Activated T-cell treated with anti-CD3 and anti-CD28 coated beads, Interleukin-2, amount 50 U/mL, for 48 hours (primary cell): ENCODE results near the gene TTC39A.

Source experiments
- DNase-seq, 2 experiments: peaks; one replicate each; pipeline ENCODE4 v3.0.0-alpha.2; 2020

TTC39A gene

DNA sequence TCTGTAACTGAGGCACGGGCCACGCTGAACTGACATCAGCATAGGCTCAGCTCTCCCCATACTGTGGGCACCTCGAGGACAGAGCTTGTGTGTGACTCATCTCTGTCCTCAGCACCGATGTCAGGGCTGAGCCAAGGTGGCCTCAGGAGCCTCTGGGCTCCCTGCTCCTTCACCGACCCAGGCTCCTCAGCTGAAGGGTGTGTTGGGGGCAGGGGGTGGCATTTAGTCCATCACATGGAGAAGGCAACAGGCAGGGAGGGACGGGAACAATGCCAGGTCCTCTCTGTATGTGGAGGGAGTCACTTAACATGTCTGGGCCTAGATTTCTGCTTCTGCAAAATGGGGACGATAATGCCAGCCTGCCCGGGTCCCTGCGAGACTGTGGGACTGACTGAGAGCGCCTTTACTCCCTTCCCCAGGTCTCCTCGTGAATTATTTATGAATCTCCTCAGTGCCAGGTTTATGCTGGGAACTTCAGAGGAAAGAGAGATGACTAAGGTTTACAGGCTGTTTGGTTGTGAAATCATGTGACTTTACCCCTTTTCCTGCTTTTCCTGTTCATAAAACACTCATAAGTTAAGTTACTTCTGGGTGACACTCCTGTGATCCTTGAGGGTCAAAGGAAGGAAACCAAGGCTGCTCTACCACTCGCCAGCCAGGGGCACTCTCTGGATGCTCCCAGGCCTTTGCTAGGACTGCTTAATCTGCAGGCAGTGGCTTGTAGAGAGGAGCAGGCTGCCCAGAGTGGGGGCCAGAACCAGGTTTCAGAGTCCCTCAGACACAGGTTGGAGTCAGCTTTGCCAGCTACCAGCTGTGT lies 16.2 kb downstream of the TTC39A start:
- no peak for DNase-seq

DNA sequence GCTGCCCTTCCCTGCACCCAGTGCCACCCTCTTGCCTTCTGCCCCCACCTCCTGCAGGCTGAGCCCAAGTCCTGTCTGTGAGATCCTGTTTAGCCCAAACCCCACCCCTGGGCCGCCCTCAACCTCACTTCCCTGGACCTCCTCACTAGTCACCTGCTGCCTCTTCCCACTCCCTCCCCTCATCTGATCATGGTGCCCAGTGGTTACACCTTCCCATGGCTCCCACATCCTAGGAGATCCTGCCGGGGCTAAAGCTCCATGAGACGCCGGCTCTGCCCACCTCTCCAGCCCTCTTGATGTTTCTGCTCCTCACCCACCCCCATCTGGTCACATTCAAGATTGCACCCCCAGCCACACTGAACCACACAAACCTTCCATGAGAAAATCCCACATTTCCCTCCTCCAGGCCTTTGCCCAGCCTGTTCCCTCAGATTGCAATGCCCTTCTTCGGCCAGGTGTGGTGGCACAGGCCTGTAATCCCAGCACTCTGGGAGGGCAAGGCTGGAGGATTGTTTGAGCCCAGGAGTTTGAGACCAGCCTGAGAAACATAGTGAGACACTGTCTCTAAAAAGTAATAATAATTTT lies 17.0 kb downstream of the TTC39A start:
- no peak for DNase-seq

DNA sequence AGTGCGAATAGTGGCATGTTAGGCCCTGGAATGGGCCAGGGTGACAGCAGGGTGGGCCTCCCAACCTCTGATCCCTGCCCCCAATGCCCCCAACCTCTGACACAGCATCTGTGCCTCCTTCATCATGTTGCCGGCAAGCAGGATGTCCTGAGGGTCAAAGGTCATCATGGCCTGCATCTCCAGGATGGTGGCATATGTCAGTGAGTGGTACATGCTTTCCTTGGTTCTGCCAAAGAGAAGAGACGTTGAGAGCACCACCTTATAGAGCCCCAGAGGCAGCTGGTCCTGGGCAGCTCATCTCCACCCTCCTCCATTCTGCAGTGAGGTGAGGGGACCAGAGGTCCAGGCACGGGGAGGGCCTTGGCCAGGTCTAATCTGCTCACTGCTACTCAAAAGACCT lies 17.6 kb downstream of the TTC39A start:
- no peak for DNase-seq

DNA sequence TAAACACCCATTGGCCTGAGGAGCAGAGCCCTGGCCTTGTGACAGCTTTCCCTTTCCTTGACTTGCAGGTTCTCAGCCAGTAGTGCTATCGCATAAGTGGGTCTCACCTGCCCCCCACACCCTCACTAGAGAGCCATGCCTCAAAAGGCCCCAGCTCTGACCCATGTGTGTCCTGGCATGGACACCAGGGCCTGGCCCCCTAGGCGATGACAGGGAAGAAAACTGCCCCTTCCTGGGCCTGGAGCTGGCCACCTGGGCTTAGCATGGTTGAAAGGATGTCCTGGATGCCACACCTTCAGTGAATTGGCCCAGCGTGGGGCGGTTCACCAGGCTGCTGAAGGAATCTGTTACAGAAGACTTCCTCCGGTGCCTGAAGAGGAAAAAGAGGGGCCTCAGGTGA lies 18.5 kb downstream of the TTC39A start:
- no peak for DNase-seq

DNA sequence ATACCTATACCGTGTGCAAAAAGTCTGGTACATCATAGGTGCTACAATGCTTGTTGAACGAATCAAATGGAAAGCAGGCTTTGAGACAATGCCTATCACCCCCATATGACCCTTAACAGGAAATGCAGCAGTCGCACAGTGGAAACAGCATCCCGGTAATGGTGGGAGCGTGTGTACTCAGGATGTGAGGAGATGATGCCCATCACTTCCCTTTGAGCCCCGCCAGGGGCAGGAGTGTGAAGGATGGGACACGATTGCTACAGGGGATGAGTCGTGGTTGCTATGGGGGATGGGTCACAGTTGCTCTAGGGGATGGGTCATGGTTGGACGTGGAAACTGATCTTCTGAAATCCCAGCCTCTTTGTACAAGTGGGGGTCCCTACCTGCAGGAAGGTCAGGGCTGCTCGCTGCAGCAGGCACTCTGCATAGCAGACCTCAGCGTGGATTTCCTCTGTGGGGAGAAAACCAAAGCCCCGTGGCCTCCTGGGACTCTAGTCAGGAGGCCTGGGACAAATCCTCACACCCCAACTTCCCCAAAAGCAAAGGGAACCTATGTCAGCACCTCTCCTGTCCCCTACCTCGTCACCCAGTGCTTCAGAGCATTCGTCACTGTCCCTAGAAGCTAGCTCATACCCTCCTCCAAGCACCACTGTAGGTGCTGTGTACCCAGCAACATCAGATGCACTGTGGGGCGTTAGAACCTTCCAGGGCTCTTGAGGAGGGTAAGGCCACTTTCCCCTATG lies 19.3 kb downstream of the TTC39A start:
- no peak for DNase-seq

DNA sequence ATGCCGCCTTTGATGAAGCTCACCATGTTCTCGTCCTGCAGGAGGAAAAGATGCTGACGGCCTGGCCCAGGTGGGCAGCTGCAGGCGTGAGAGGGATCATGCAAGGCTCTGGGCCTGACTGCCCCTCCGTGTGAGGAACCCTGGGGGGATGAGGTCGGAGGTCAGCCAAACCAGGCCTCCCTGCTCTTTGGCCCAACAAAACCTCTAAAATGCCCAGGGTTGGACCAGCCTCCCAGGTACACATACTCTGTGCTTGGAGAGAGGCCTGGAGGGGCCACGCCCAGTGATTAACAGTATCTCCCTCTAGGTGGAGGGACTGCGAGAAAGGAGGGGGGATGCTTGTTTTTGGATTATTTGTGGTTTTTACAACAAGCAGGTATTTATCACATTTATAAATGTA lies 21.1 kb downstream of the TTC39A start:
- no peak for DNase-seq

DNA sequence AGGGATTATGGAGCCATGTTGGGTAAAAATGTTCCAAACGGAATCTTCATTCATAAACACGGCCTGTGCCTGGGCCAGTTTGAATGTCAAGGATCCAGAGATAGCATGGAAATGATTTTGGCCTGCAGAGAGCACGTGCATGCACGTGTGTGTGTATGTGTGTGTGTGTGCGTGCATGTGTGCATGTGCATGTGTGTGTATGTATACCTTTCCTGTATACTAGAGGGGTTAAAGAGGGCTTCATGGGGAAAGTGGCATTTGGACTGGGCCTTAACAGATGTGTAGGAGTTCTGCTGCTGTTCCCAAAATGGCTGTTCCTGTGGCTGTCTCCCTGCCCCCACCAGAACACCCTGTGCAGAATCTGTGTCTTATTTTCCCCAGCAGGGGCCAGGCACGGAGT lies 21.7 kb downstream of the TTC39A start:
- DNase-seq: no peak

DNA sequence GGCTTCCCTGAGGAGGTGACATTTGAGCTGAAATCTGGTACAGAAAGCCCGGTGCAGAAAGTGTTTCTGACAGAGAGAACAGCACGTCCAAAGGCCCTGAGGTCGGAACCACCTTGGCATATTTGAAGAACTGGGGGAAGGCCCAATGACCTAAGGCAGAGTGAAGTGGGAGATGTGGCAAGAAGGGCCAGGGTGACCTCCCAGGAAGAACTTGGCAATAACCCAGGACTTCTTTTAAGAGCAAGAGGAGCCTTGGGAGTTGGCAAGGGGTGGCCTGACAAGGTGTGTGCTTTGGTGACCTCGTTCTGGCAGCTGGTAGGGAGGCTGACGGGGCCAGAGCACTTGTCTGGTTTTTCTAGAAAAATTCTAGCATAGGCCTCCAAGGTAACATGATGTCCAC lies 23.4 kb downstream of the TTC39A start:
- DNase-seq: no peak

DNA sequence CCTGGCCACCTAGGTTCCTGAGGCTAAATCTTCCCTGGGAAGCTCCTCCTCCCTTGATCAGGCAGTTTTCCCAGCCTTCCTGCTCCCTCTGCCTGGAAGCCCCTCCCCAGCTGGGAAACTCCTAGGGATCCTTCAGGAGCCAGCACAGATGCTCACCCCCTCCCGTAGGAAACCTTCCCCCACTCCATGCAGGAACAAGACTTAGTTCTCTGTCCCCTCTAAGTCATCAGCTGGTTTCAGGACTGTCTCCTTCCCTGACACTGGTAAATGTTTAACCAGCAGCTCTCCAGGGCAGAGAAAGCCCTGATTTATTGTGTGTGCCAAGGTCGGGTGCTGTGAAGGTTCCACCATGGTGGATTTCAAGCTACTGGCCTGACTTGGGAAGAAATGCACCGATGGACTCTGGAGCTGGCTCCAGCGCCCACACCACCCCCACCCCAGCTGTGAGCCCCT lies 25.0 kb downstream of the TTC39A start:
- DNase-seq: no peak

DNA sequence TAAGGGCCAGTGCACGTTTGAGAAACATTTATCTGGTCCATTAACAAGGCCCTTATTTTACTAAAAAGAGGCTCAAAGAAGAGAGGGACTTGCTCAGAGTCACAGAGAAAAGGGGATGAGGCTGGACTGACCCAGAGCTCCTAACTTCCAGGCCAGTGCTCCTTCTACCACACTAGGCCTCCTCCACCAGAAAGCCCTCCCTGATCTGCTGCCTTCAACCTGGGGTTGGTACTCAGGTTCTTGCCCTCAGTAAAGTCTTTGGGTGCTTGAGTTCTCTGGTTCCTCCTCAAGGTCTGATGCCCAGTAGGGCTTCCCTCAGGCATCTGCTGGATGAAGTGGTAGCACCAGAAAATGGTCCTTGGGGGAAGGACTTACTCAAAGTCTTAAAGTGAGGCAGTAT lies 26.0 kb downstream of the TTC39A start:
- no peak for DNase-seq

DNA sequence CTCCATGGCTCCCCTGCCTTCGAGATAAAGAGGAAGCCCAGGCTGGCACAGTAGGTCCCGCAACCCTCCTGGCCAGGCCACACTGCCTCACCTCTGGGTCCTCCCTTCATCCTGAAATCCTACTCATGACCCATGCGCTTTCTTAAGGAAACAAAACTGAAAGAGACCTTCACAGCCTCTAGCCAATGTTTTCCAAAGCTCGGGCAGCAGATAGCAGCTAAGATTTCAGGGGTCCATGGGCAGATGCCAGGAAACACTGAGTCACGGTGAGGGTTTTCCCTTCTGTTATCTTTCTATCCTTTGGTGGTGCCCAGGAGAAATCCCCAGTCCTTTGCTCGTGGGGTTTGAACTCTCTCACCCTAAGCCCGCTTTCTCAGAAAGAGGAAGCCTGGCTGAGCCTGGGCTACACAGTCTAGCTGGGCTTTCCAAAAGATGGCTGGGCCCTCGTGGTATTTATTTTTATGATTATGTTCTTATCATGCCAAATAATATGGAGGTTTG lies 26.6 kb downstream of the TTC39A start:
- peak in 1 of 2 experiments; percentile 40 for DNase-seq

DNA sequence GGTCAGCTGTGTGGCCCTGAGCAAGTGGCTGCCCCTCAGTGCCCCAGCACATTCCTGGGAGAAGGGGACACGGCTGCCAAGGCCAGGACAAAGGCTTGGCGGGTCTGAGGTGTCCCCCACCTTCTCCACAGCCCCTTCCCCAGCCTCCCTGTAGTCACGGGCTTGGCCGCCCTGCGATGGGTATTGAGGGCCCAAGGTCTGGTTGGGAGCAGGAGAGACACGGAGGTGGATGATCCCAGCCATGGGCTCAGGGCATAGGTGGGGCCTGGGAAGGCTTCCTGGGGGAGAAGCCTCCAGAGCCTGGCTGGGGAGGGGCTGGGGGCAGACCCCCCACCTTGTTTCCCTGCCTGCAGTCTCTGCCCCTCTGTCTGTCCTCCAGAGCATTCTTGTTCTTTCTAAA lies 27.0 kb downstream of the TTC39A start:
- DNase-seq: no peak

DNA sequence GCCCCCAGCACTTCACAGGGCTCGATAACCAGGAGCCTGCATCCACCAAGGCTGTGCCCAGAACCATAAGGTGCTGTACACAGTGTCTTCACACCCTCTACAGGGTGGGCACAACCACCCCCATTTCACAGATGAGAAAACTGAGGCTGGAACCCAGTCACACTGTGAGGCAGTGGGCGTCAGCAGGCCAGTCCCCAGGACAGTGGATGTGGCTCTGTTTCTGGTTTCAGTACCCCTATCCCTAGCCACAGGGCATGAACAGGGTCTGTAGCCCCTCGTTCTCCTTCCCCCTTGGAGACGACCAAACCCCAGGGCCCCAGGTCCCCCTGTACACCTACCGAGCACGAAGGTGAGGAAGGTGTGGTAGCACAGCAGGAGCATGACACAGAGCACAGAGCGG lies 27.6 kb downstream of the TTC39A start:
- no peak for DNase-seq

DNA sequence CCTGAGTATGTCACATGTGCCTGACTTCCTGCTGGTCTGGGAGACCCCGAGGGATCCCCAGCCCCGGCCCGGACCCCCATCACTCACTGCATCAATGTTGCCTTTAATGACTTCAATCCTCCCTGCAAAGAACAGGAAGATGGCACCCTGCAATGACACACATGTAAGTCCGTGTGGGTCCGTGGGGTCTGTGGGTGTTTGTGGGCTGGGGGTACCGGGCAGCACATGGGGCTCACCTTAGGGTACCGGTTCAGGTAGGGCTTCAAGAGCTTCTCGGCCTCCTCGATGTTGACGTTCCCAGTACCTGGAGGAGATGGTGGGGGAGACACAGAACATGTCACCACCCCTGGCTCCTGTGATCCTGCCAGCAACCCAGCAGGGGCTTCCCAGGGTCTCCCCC lies 28.1 kb downstream of the TTC39A start:
- DNase-seq: no peak

DNA sequence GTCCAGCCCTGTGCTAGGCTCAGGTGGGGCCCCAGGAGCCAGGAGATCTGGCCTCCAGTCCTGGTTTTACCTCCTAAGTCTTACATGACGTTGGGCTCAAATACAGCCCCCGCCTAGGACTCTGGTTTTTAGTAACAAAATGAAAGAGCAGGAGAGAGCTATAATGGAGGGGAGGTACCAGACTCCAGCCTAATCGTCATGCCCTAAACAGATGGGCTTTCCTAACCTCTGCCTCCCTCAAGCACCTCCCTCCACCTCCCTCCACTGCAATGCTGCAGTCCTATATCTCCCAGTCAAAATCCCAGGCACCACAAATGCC lies 28.6 kb downstream of the TTC39A start:
- DNase-seq: no peak

DNA sequence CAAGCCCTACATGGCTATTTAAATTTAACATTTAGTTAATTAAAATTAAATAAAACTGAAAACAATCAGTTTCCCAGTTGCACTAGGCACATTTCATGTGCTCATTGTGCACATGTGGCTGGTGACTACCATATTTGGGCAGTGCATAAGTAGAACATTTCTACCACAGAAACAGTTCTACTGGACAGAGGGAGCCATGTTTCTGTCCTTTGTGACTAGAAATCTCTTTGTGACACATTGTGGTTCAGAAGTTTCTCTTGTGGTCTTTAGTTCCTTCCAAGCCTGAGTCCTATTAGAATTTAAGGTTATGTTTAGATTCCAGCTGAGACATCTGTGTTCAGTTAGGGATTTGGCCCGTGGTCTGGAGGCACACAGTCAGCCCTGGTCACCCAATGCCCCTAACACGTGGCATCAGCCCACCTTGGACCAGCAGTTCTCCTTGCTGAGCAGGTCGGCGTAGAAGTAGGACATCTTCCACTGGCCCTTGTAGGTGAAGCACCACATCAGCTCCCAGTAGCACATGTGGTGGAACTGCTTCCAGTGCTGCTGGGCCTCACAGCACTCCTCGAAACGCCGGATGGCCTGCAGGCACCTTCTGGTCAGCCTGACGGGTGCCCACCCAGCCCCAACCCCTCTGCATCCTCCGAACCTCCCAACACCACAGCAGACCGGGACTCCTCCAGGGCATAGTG lies 29.1 kb downstream of the TTC39A start:
- no peak for DNase-seq

DNA sequence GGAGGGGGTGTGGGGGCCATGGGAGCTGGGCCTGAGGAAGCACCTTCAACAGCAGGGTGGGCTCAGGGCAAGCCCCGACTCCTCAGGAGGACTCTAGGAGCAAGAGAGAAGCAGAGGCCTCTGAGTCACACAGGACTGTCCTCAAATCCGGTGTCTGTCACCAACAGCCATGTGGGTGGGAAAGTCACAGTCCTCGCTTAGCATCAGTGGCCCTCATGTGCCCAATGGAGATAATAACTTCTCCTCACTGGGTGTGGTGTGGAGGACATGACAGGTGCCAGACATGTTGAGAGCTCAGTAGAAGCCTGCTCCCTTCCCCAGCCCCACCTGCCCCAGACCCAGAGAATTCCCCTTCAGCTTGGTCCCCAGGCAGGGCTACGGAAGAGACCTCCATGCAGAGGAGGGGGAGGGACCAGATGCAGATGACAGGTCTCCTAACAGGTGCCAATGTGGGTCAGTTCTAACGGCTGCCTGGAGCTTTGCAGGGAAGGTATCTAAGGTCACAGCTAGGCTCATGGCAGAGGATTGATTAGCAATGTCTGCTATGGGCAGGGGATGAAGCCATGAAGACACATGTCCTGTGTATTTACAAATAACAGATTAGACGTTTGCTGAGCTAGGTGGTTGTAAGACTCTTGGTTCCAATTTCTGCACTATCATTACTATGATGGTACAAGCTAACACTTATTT lies 30.2 kb downstream of the TTC39A start:
- no peak for DNase-seq

DNA sequence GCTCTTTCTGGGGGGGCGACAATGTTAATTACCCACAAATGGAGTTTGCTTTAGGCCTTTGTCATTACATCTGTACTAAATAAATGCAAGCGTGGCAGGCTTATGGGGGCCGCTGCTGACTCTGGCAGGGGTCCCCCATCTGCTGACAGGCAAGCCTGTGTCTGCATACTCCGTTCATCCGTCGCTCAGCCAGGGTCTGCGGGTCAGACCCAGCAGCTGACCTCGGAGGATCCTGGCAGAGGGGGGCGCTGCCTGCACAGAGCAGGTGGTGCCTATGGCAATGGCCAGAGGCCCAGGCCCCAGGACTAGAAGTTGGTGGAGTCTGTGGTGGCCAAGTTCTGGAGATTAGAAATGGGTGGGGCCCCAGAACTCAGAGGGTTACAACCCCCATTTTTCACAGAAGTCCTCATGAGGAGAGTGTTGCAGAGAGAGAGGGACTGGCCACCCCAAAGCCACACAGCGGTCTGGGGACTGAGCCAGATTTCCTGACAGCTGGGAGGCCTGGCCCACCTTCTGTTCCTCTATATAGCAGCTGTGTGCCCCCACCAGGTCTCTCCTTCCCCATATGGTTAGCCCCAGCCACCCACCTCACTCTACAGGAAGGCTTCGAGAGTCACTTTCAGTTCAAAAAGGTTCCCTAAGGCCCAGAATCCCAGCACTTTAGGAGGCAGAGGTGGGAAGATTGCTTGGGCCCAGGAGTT lies 31.0 kb downstream of the TTC39A start:
- no peak for DNase-seq

DNA sequence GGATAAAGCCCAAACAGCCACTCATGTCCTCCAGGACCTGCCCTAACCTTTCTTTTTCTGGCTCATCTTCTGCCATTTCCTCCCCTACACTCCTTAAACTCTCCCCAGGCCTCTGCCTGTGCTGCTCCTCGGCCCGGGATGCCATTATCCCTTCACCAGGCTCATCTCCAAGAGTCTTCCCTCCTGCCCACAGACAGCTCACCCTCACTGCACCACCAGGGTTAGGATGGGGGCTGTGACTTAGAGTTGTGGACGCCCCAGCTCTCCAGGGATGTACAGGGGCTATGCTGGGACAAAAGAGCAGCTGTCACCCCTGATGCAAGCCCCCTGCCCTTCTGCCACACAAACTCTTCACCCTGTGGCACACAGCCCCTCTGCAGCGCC lies 32.0 kb downstream of the TTC39A start:
- no peak for DNase-seq

DNA sequence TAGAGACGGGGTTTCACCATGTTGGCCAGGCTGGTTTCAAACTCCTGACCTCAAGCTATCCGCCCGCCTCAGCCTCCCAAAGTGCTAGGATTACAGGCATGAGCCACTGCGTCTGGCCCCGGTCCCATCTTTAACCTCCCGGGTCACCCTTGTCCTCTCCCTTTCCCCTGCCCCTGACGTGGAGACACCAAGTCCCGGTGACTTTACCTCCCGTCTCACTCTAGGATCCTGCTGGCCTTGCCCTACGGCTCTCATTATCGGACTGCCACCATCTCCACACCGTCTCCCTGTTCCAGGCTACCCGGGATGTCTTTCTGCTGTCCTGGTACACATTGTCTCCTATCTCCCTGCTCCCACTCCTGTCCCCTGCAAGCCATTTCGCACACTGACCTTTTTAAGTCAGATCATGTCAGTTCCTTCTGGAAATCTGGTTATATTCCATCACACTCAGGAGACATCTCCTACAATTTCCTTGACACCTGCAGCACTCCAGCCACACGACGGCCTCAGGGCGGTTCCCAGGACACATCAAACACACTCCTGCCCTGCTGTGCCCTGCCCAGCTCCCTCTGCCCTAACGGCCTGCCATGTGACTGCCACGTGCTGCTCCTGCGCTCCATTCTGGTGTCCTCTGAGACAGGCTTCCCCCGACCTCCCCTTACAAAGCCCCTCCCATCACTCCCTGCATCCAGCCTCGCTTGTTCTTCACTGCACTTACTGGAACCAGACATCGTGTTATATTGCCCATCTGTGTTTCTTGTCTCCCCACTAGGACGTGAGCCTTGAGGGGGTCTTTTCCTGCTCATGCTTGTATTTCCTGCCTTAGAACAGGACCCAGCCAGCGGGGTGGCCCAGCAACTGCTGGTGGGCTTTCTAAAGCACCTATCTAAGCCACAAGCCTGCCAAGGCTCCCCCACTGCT lies 32.7 kb downstream of the TTC39A start:
- DNase-seq: no peak
